GM18517 (cell line): ENCODE data around the gene SLC4A2.
A peak's percentile ranks its signal among the peaks of the same experiment; 100 is the strongest.
"Not testable (repeated sequence)": the region's sequence is repeated elsewhere in the genome, so short reads cannot be mapped to it uniquely, and the experiment has no call there.

Source experiments
- ATAC-seq: cut with Tn5 transposase; IDR thresholded peaks from one replicate; pipeline ENCODE4 v1.9.1; 2021; ENCODE audit warnings: mild to moderate bottlenecking, moderate library complexity; ENCODE audit not compliant: unreplicated experiment

Gene SLC4A2

GRCh38 chr7:151025924-151026671 lies 33.3 kb upstream of the SLC4A2 start:
- ATAC-seq = no peak

- not testable (repeated sequence) for ATAC-seq
Measured at GRCh38 chr7:151026771-151027727, 32.3 kb upstream of the SLC4A2 start.

GRCh38 chr7:151027728-151028130 lies 31.7 kb upstream of the SLC4A2 start:
- ATAC-seq = peak; percentile 9

- ATAC-seq = peak; percentile 95
Measured at GRCh38 chr7:151028131-151028947, 31.1 kb upstream of the SLC4A2 start, which contains the start of gene ABCB8. ABCB8 (plus strand) TSS chr7:151028450; CDS start chr7:151028516, 66 bp downstream.

- ATAC-seq = no peak
Measured at GRCh38 chr7:151028948-151029501, 30.4 kb upstream of the SLC4A2 start.

- ATAC-seq = no peak
Measured at GRCh38 chr7:151031011-151031410, 28.4 kb upstream of the SLC4A2 start.

- no peak for ATAC-seq
Measured at GRCh38 chr7:151032936-151033863, 26.2 kb upstream of the SLC4A2 start.

GRCh38 chr7:151033864-151034249 lies 25.5 kb upstream of the SLC4A2 start:
- no peak for ATAC-seq

- ATAC-seq = no peak
Measured at GRCh38 chr7:151034312-151035025, 24.9 kb upstream of the SLC4A2 start.

- ATAC-seq = no peak
Measured at GRCh38 chr7:151035026-151035717, 24.2 kb upstream of the SLC4A2 start.

GRCh38 chr7:151035902-151036301 lies 23.5 kb upstream of the SLC4A2 start:
- ATAC-seq = no peak

- ATAC-seq = no peak
Measured at GRCh38 chr7:151038951-151039849, 20.2 kb upstream of the SLC4A2 start.

GRCh38 chr7:151039850-151040548 lies 19.4 kb upstream of the SLC4A2 start:
- no peak for ATAC-seq

- no peak for ATAC-seq
Measured at GRCh38 chr7:151040616-151041375, 18.6 kb upstream of the SLC4A2 start.

- ATAC-seq = not testable (repeated sequence)
Measured at GRCh38 chr7:151043449-151043848, 15.9 kb upstream of the SLC4A2 start.

GRCh38 chr7:151043959-151044358 lies 15.4 kb upstream of the SLC4A2 start:
- no peak for ATAC-seq
